HG02763 (cell line): ENCODE results near the gene CADPS.
A peak's percentile ranks its signal among the peaks of the same experiment; 100 is the strongest.

ENCODE experiments used
- ATAC-seq: cut with Tn5 transposase; IDR thresholded peaks from one replicate; pipeline ENCODE4 v1.9.1; 2021; ENCODE audit warnings: mild to moderate bottlenecking, moderate library complexity; ENCODE audit not compliant: unreplicated experiment

Gene CADPS

DNA sequence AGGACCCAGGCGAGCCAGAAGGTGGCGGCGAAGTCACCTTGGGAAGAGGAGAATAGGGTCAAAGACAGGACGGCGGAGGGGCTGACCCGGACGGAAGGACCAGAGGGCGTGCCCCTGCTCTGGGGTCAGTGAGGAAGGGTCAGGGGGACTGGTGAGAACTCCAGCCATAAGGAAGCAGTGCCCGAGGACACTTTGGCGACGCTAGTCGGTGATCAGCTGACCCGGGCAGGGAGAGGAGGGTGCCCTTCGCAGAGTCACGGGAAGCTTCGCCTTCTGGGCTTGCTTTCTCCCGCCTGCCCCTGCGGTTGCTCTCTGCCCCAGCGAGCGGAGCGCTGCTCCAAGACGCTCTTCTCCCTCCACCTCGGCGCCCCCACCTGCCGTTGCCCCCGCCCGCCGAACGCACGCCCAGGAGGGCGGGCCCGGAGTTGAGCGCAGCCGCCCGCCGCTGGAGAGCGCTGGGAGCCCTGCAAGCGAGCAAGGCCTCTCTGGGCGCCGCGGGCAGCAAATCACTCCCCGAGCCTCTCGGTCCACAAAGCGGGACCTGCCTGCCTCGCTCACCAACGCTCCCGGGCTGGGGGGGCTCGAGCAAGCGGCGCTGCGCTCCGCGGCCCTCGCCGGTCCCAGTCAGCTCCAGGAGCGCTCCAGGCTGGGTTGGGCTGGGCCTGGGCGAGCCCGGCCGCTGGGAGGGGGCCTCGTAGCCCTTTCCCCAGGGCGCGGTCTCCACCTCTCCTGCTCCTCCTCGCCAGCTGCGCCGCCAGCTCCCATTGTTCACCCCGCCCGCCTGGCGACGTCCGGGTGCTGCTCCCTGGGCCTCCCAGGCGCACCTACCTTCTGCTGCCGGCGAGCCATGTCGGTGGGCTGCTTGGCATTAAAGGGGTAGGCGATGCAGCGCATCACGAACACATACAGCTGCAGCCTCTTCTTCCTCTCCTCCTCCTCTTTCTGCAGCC lies 1.2 kb downstream of the CADPS start:
- ATAC-seq: no peak

DNA sequence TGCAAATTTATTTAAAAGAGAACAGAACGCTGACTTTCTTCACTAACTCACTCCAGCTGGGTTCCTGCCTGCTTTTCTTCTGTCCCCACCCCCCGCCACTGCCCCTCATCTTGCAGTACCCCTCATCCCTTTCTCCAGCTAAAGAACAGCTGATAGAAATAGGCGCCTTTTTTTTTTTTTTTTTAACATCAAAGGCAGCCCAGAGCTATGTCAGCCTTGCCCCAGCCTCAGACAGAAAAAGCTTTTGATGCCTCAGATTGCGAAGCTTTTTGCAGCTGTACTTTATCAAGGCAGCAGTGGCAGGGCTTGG lies 1.8 kb downstream of the CADPS start:
- no peak for ATAC-seq

- ATAC-seq: no peak
These were observed 2.9 kb downstream of the CADPS start for GRCh38 chr3:62872318-62872717.

DNA sequence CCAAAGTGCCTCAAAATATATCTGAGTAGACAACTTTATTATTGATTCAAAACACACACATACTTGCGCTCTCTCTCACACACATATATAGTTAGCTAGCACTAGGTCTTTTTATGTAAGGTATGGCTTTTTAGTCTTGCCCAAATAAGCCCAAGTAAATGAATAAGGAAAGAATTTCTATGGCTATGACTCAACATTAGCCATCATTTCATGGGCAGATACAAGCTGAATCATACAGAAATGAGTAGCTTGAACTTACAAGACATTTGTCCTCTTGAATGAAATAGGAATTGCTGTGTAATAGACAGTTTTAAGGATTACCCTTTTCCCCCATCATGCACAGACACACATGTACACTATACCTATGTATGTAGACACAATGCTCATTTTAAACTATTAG lies 4.9 kb downstream of the CADPS start:
- no peak for ATAC-seq

DNA sequence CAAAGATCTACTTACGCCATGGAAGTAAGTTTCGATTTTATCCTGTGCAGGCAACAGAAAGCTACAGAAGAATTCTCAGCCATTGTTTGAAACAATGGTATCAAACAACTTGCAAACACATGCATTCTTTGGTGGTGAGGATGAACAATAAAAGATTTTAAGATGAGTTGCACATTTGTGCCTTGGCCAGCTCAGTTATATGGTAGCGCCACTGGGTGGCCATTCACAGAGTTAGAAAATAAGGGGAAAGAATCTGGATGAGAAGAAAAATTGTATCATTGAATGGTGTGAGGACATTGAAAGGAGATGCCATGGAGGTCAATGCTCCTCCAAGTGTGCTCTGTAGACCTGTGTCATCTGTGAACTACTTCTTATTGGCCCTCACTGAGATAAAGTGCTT lies 11.6 kb downstream of the CADPS start:
- no peak for ATAC-seq

DNA sequence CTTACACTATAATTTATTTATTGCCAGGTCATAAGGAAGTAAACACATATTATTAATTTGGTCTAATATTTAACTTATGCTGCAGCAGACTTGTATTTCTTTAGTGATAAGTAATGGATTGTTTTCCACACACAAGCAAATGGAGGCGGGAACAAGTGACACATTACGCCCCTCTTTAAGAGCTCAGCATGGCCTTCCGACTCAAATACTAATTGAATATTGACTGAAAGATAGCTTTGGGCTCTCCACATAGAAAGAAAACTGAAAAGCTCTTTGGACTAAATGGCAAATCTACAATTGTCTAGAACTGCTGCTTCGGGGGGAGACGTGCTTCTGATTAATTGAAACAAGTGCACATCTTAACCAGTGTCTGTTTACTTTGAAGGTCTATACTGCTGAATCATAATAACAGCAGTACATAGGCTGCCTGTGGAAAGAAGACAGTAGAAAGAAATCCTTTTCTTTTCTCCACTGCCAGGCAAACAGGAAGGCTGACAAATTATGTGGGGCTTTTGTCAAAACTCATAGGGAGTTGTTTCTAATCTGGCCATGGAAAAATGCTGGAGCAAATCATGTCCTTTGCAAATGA lies 15.9 kb downstream of the CADPS start:
- ATAC-seq: no peak

- no peak for ATAC-seq
These were observed 29.2 kb downstream of the CADPS start for GRCh38 chr3:62845996-62846395.

GRCh38 chr3:62843508-62843907 lies 31.7 kb downstream of the CADPS start:
- ATAC-seq: no peak

DNA sequence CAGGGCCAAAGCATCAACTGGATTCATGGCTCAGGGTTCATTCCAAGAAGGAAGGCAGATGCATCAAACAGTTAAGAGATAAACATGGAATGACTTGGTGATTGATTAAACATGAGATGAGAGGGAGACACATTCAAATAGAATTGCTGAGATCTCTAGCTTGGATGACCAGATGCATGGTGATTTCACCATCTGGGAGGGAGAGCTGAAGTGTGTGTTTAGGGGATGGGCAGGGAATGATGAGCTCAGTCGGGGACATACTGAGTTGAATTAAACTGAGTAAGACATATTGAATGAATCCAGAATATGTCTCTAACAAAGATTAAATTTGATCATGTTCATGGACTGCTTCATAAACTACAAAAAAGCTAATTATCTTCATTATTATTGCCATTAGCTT lies 35.5 kb downstream of the CADPS start:
- no peak for ATAC-seq

DNA sequence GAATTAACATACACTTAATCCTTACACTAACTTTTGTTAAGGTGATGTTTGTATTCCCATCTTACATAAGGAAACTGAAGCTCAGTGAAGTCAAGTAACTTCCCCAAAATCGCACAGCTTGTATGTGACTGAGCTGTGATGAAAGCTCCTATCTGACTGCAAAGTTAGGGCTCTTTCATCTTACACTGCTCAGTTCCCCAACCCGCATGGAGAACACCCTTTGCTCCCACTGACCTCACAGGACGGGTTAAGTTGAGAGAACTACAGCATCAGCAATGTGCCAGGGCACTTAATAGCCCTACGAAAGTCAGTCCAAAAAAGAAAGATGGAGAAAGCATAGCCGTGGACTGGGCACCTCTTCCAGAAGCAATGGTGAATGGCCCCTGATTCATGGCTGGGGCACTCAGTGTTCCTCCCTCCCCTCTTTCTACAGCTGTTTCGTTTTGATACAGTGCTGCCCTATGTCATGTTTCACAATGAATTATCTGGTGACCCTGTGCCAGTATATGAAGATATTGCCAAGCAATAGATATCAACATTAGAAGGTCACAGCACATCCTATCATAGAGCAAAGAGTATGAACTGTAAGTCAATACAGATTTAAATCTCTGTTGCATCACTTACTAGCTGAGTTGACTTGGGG lies 38.0 kb downstream of the CADPS start:
- no peak for ATAC-seq

DNA sequence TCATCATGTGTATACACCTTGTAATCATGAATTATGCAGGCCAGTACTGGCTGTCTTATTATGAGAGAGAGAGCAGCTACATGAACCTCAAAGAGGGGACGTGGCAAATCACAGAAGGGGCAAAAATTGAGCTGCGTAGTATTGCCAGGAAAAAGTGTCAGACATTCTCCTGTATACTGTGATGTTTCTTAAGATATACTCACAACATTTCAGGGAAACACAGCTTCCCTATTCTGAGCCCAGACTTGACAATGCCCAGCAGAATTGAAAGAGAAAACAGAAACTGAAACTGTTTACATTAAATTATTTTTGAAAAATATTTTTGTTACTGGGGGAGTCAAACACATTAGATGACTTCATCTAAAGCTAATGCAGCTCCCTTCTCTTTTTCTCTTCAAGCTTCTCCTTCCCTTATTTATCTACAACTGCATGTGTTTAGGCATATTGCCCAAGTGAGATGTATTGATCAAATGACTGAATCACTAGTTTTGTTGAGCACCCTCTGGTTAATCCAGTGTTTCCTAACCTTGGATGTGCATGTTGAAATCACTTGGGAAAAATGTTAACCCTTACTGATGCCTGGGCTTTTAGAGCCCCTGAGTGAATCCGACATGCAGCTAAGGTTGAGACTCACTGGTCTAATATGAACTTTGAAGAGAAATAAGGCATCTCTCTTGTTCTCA lies 39.5 kb downstream of the CADPS start:
- ATAC-seq: peak; percentile 77

DNA sequence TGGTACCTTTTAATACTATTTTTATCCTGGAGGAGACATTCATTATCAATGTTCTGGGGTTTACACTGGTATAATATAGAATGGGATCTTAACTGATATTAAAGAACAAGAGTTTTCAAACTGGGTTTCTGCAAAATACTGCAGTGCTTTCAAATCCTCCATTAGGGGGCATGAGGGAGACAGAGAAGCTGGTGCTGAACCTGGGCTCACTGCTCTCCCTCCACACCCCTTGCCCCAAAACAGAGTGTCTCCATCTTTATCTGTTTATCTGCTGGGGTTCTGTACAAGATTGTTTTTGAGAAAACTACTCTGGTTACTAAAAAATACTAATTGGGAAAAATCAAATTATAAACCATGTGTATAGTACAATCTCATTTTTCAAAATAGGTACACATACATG lies 41.7 kb downstream of the CADPS start:
- ATAC-seq: no peak

- ATAC-seq: no peak
These were observed 42.7 kb downstream of the CADPS start for GRCh38 chr3:62832553-62832952.

DNA sequence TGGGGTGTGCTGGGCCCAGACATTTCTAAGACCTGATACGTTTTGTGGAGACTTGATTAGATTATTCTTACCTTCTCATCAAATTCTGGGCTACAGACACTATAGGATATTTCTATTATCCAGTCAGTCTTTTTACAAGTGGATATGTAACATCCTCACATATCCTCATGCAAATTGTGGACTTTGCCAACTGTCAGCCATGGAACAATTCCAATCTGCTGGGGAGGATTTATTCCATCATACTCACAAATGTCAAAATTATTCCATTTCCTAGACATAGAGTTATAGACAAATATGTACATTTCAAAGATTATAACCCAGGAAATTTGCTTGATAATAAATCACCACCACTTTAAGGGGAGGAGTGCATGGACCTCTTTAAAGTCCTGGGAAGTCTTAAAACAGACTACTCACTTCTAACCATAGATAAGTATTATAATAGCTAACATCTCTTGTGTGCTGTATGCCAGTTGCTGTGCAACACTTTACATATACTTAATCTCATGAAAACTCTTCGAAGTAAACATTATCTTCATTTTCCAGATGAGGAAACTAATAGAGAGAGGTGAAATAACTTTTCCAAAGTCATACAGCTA lies 44.4 kb downstream of the CADPS start:
- ATAC-seq: no peak

DNA sequence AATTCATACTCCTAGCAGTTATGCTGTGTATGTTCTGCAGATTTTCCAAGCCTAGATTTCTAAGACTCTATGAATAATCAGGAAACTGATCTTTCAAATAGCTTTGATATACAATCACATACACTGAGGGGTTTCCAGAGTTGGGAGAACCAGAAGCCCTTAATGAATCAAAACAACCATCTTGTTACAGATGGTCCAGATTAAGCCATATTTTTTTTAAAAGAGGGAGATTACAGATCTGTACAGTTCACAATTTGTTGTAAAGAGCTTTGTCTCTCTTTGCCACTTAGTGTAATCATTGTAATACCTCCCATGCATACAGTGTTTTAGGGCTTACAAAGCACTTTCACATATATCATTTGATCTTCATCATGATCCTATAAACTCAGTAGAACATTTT lies 47.7 kb downstream of the CADPS start:
- ATAC-seq: no peak

DNA sequence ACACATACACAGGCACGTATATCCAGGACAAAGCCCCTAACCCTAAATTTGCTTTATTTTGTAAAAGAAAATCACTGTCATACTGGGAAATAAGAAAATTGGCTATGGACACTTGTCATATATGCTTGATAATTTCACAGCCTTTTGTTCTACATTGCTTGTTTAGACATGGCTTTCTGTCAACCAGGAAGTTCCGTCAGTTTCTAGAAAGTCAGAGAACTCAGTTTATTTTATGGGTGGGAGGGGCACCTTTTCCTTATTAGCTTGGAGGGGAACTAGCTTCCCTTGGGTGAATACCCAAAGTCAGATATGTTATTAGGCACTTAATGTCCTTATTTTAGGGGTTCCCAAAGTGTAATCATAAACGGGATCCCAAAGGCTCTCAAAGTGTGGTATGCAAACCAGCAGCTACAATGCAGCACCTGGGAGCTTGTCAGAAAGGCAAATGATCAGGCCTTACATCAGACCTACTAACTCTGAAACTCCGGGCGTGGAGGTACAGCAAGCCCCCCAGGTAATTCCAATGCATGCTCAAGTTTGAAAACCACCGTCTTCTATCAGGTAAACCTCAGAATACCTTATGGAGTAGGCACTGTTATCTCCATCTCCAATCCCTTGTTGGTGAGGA lies 50.1 kb downstream of the CADPS start:
- no peak for ATAC-seq

- ATAC-seq: no peak
These were observed 51.7 kb downstream of the CADPS start for GRCh38 chr3:62823461-62824050.

DNA sequence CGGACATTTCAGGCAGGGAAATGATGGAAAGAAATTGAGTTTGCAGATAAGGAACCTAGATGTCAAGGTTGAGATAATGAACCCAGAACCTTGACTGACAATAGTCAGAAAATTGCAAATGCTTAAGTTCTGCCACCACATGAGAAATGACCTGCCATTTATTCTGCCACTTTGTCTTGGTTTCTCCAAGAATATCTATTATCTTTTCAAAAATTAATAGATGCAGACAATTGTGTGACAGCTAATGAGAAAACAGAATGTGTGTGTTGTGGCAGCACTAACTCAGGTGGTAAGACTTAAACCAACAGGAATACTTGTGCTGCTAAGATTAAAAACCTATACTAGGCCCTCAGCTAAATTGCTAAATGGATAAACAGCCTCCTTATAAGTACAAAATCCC lies 52.3 kb downstream of the CADPS start:
- no peak for ATAC-seq

DNA sequence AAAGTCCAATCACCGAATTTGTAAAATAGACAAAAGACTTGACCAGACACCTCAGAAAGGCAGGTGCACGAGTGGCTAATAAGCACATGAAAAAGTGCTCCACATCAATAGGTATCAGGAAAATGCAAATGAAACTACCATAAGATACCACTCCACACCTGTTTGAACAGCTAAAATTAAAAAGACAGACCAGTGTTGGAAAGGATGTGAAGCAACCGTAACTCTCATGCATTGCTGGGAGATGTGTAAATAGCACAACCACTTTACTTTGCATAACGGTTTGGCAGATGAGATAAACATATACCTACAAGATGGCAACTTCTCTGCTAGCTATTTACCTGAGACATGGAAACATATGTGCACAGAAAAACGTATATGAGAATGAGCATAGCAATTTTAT lies 56.9 kb downstream of the CADPS start:
- peak; percentile 87 for ATAC-seq

DNA sequence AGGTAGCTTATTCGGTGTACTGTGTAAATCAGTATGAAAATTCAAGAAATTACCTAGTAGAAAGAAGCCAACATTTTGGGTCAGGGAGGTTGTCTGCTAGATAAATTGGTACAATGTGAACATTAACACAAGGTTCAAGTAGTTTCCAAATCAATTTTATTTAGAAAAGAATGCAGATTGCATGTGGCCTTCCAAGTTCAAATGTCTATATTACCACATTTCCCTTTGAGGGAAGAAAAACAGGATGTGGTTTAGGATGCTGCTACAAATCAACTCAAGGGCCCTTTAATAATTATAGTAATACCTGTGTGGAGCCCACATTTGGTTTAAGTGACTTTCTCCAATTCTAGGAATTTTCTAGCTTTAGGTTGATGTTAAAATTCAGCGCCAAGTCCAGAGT lies 57.5 kb downstream of the CADPS start:
- ATAC-seq: no peak
